Lower leg skin (tissue), 3 donors: ENCODE data around the gene ST3GAL3.

Experiments used
- POLR2A ChIP-seq, 2 donors: fragments of 450-650 bp; IDR thresholded peaks; one replicate each; pipeline ENCODE4 v1.6.1; 2016 to 2017; ENCODE audit warnings: antibody characterized with exemption in 2 of 2, mild to moderate bottlenecking in 1 of 2, moderate library complexity in 1 of 2
- TF ChIP-seq, protein P1 (sequence below), 3 donors: fragments of 450-650 bp; IDR thresholded peaks; one replicate each; pipeline ENCODE4 v1.5.1; 2016; ENCODE audit warnings: antibody characterized with exemption in 3 of 3, mild to moderate bottlenecking in 3 of 3, moderate library complexity in 2 of 3

DNA sequence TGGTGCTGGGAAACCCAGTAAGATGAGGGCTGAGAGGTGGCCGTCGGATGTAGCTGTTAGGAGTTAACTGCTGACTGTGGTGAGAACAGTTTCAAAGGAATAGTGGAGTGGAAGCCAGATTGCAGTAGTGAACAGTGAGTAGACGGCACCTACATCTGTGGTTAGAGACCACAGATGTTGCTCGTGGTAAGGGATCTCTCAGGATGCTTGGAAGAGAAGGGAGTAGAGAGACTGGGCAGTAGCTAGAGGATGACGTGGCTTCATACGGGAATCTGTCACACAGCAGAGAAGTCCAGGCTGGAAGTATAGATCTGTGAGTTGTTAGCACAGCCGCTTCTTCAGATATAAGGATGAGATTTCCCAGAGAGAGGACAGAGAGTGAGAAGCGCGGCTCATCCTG lies 218.5 kb downstream of the ST3GAL3 start:
- TF ChIP-seq, protein P1, sequence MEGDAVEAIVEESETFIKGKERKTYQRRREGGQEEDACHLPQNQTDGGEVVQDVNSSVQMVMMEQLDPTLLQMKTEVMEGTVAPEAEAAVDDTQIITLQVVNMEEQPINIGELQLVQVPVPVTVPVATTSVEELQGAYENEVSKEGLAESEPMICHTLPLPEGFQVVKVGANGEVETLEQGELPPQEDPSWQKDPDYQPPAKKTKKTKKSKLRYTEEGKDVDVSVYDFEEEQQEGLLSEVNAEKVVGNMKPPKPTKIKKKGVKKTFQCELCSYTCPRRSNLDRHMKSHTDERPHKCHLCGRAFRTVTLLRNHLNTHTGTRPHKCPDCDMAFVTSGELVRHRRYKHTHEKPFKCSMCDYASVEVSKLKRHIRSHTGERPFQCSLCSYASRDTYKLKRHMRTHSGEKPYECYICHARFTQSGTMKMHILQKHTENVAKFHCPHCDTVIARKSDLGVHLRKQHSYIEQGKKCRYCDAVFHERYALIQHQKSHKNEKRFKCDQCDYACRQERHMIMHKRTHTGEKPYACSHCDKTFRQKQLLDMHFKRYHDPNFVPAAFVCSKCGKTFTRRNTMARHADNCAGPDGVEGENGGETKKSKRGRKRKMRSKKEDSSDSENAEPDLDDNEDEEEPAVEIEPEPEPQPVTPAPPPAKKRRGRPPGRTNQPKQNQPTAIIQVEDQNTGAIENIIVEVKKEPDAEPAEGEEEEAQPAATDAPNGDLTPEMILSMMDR (IDR thresholded peaks at IDR 0.05) = no peak
- TF ChIP-seq POLR2A (IDR thresholded peaks at IDR 0.05) = no peak
